Peyer's patch (tissue), 4 donors: ENCODE results near the gene SNURF. TPM values are rescaled to one million over a fixed set of nuclear protein-coding genes. Genes with fewer than 3 reads are reported as not detected.

Experiments
- DNase-seq, 3 donors: peaks; one replicate each; pipeline ENCODE4 v3.0.0-alpha.2; 2017 to 2019
- H3K27ac ChIP-seq, 4 donors: fragments of 200-600 bp; sonication (generic); one replicate each; pipeline ENCODE4 v1.5.1; 2016 to 2019
- H3K27me3 ChIP-seq, 2 donors: fragments of 200-600 bp; sonication (generic); one replicate each; pipeline ENCODE4 v1.5.1; 2019
- H3K36me3 ChIP-seq, 3 donors: fragments of 200-600 bp; sonication (generic); one replicate each; pipeline ENCODE4 v1.5.1; 2016 to 2019
- H3K4me1 ChIP-seq, 4 donors: fragments of 200-600 bp; sonication (generic); one replicate each; pipeline ENCODE4 v1.5.1; 2016 to 2019
- H3K4me3 ChIP-seq, 4 donors: fragments of 200-600 bp; sonication (generic); 1 replicate in 3 of 4; 2 replicates in 1 of 4; pipeline ENCODE4 v1.5.1; 2016 to 2019; ENCODE audit warnings: mild to moderate bottlenecking in 1 of 4
- H3K9me3 ChIP-seq, 4 donors: fragments of 200-600 bp; sonication (generic); one replicate each; pipeline ENCODE4 v1.5.1; 2016 to 2019; ENCODE audit warnings: mild to moderate bottlenecking in 1 of 4
- POLR2A ChIP-seq, 2 donors: fragments of 450-650 bp; IDR thresholded peaks; one replicate each; pipeline ENCODE4 v1.5.1; 2017; ENCODE audit warnings: antibody characterized with exemption in 2 of 2, mild to moderate bottlenecking in 2 of 2, moderate library complexity in 2 of 2
- small RNA-seq, 2 donors: library from RNA; depleted of rRNA; stranded (forward); fragments of <200 nt; gene quantifications; one replicate each; pipeline ENCODE3, GENCODE V24; 2016
- total RNA-seq, 4 donors: library from RNA; depleted of rRNA; stranded (reverse); fragments of >200 nt; gene quantifications; one replicate each; pipeline ENCODE4 v1.1.0, GENCODE V29; 2016
- TF ChIP-seq, protein P1 (sequence below), 6 experiments: fragments of 450-650 bp in 4 of 6; fragments of 200-600 bp in 2 of 6; sonication (generic) in 1 of 6; IDR thresholded peaks; one replicate each; pipeline ENCODE4 v1.5.1; 2017 to 2019; ENCODE audit warnings: antibody characterized with exemption in 6 of 6, mild to moderate bottlenecking in 3 of 6, moderate library complexity in 1 of 6

Gene SNURF
- total RNA-seq, 4 donors from 2014 or later, result 4.8 to 21.5 (median 6.6) TPM; not detected in 1

GRCh38 chr15:24976932-24977331, 22.1 kb downstream of the SNURF start:
- TF ChIP-seq, protein P1, sequence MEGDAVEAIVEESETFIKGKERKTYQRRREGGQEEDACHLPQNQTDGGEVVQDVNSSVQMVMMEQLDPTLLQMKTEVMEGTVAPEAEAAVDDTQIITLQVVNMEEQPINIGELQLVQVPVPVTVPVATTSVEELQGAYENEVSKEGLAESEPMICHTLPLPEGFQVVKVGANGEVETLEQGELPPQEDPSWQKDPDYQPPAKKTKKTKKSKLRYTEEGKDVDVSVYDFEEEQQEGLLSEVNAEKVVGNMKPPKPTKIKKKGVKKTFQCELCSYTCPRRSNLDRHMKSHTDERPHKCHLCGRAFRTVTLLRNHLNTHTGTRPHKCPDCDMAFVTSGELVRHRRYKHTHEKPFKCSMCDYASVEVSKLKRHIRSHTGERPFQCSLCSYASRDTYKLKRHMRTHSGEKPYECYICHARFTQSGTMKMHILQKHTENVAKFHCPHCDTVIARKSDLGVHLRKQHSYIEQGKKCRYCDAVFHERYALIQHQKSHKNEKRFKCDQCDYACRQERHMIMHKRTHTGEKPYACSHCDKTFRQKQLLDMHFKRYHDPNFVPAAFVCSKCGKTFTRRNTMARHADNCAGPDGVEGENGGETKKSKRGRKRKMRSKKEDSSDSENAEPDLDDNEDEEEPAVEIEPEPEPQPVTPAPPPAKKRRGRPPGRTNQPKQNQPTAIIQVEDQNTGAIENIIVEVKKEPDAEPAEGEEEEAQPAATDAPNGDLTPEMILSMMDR (IDR thresholded peaks at IDR 0.05), result no peak
- TF ChIP-seq POLR2A (IDR thresholded peaks at IDR 0.05), result no peak
- Histone ChIP-seq H3K36me3 (peaks cover 0 to 75% (median 0%) of the 10 kb centered on the region in 3 donors), H3K4me1 (no peaks in the 10 kb centered on the region), H3K9me3 (peaks cover 0 to 34% (median 2%) of the 10 kb centered on the region in 4 donors), H3K4me3 (no peak overlapping the region), H3K27ac (no peak overlapping the region), H3K27me3 (no peaks in the 10 kb centered on the region)
- DNase-seq, result no peak

GRCh38 chr15:24977686-24978085, 22.9 kb downstream of the SNURF start:
- no peak overlapping the region for H3K27ac ChIP-seq
- no peak overlapping the region for H3K4me3 ChIP-seq
- peaks cover 0 to 36% (median 2%) of the 10 kb centered on the region in 4 donors for H3K9me3 ChIP-seq
- peaks cover 0 to 82% (median 0%) of the 10 kb centered on the region in 3 donors for H3K36me3 ChIP-seq
- TF ChIP-seq, protein P1 (IDR thresholded peaks at IDR 0.05), result no peak
- no peak for TF ChIP-seq POLR2A (IDR thresholded peaks at IDR 0.05)
- H3K4me1 ChIP-seq, result no peaks in the 10 kb centered on the region
- no peak for DNase-seq
- no peaks in the 10 kb centered on the region for H3K27me3 ChIP-seq

GRCh38 chr15:24985224-24985623, 30.4 kb downstream of the SNURF start:
- no peaks in the 10 kb centered on the region for H3K4me1 ChIP-seq
- DNase-seq, result no peak
- H3K4me3 ChIP-seq, result no peak overlapping the region
- TF ChIP-seq POLR2A (IDR thresholded peaks at IDR 0.05), result no peak
- TF ChIP-seq, protein P1 (IDR thresholded peaks at IDR 0.05), result no peak
- H3K27ac ChIP-seq, result no peak overlapping the region
- H3K9me3 ChIP-seq, result peaks cover 0 to 16% (median 5%) of the 10 kb centered on the region in 4 donors
- peaks cover 0 to 58% (median 0%) of the 10 kb centered on the region in 3 donors for H3K36me3 ChIP-seq
- H3K27me3 ChIP-seq, result no peaks in the 10 kb centered on the region

DNA sequence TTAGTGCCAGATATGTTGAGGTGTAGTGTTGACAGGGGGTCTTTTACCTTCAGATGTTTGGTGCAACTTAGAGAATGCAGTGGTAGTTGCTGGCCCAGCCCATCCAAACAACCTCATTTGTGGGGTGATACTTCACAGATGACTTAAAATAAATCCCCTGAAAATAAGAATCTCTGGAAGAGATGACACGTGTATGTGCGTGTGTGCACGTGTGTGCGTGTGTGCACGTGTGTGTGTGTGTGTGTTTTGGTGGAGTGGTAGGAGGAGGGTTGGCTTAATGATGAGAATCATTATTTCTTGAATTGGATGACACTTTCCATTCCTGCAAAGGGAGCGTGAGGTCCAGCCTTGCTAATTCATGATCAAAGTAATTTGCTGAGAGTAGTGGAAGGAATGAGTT, 31.9 kb downstream of the SNURF start:
- no peak for DNase-seq
- Histone ChIP-seq H3K4me3 (no peak overlapping the region), H3K4me1 (no peaks in the 10 kb centered on the region), H3K27ac (no peak overlapping the region), H3K9me3 (peaks cover 0 to 12% (median 5%) of the 10 kb centered on the region in 4 donors), H3K27me3 (no peaks in the 10 kb centered on the region), H3K36me3 (peaks cover 0 to 44% (median 0%) of the 10 kb centered on the region in 3 donors)
- no peak for TF ChIP-seq POLR2A (IDR thresholded peaks at IDR 0.05)

Small RNA genes lying within 50 kb of the gene (small RNA-seq; reads per million reads assigned to genes)
- gene AC090602.1 (0 reads per million in 2 donors), gene AC124312.4 (0 reads per million in 2 donors), gene AC124312.5 (0 reads per million in 2 donors)

Other genes with a start within 250 kb of the SNURF start
- 100 to 1,000 TPM in 1 of 4 donors, 10 to 100 TPM in 3; 39.4 to 102 (median 50.8) TPM for gene SNRPN, start within 50 bp of the SNURF start, total RNA-seq